SK-N-SH (cell line): Measurements from ENCODE around the gene PRKCH. TPM values are rescaled to one million over a fixed set of nuclear protein-coding genes. Genes with fewer than 3 reads are reported as not detected.

Experiments used
- CTCF ChIA-PET: fragments of 300-600, 350-600 bp; formaldehyde crosslinking; extraction: SDS; loops from one replicate; lab custom pipeline; 2021; lab: Yijun Ruan, JAX
- POLR2A ChIA-PET: fragments of 350-600 bp; sonication (Branson Sonifier 250); formaldehyde crosslinking; extraction: SDS; loops from one replicate; lab custom pipeline; 2020; ENCODE audit warnings: antibody characterized with exemption, inconsistent platforms; lab: Yijun Ruan, JAX
- DNase-seq: peaks from one replicate; pipeline ENCODE4 v3.0.0; 2012
- H2AFZ ChIP-seq: fragments of 200-600 bp; sonication (generic); 2 replicates; pipeline ENCODE4 v1.8.1; 2016; ENCODE audit warnings: antibody characterized with exemption, mild to moderate bottlenecking, low read depth
- H3F3A ChIP-seq: fragments of 200-600 bp; sonication (generic); replicated peaks from 2 replicates; pipeline ENCODE3; 2016; ENCODE audit warnings: antibody characterized with exemption, mild to moderate bottlenecking; ENCODE audit not compliant: insufficient read depth
- H3K27ac ChIP-seq, 2 experiments: fragments of 200-500 bp in 1 of 2; fragments of 200-600 bp in 1 of 2; sonication (Bioruptor generic) in 1 of 2; sonication (generic), shearing (Covaris generic) in 1 of 2; 2 replicates each; pipeline versions ENCODE4 v1.5.1 to v1.6.1; 2014 to 2016; ENCODE audit warnings: low read depth in 2 of 2, inconsistent platforms in 1 of 2, low read length in 1 of 2, mild to moderate bottlenecking in 1 of 2, mixed read lengths in 1 of 2
- H3K27me3 ChIP-seq: fragments of 200-600 bp; sonication (generic), shearing (Covaris generic); 2 replicates; pipeline ENCODE4 v1.6.1; 2016; ENCODE audit warnings: mixed run types; ENCODE audit not compliant: insufficient read depth
- H3K36me3 ChIP-seq, 2 experiments: fragments of 200-500 bp in 1 of 2; fragments of 200-600 bp in 1 of 2; sonication (Bioruptor generic) in 1 of 2; sonication (generic) in 1 of 2; replicated peaks in 1 of 2; 2 replicates each; pipeline versions ENCODE3 to v1.5.1; 2014 to 2016; ENCODE audit warnings: low read length in 1 of 2, mild to moderate bottlenecking in 1 of 2; ENCODE audit not compliant: insufficient read depth in 2 of 2, control insufficient read depth in 1 of 2
- H3K4me1 ChIP-seq, 2 experiments: fragments of 200-500 bp in 1 of 2; fragments of 200-600 bp in 1 of 2; sonication (Bioruptor generic) in 1 of 2; sonication (generic), shearing (Covaris generic) in 1 of 2; 2 replicates each; pipeline versions ENCODE4 v1.5.1 to v1.6.1; 2014 to 2016; ENCODE audit warnings: low read depth in 1 of 2, low read length in 1 of 2, mixed run types in 1 of 2; ENCODE audit not compliant: insufficient read depth in 2 of 2, control insufficient read depth in 1 of 2
- H3K4me2 ChIP-seq: fragments of 200-600 bp; sonication (generic), shearing (Covaris generic); 2 replicates; pipeline ENCODE4 v1.6.1; 2017; ENCODE audit warnings: mixed run types
- H3K4me3 ChIP-seq, 2 experiments: fragments of 200-500 bp in 1 of 2; fragments of 200-600 bp in 1 of 2; sonication (Bioruptor generic) in 1 of 2; sonication (generic), shearing (Covaris generic) in 1 of 2; 2 replicates each; pipeline versions ENCODE4 v1.5.1 to v1.8.1; 2014 to 2016; ENCODE audit warnings: low read depth in 2 of 2, inconsistent platforms in 1 of 2, low read length in 1 of 2, mild to moderate bottlenecking in 1 of 2, mixed read lengths in 1 of 2, moderate library complexity in 1 of 2
- H3K79me2 ChIP-seq: fragments of 200-600 bp; sonication (generic); 2 replicates; pipeline ENCODE4 v1.8.1; 2017; ENCODE audit warnings: mild to moderate bottlenecking; ENCODE audit not compliant: insufficient read depth
- H3K9ac ChIP-seq: fragments of 200-600 bp; sonication (generic); 2 replicates; pipeline ENCODE4 v1.6.1; 2017; ENCODE audit warnings: mixed run types
- H3K9me2 ChIP-seq: fragments of 200-600 bp; sonication (generic); 2 replicates; pipeline ENCODE4 v1.6.1; 2017; ENCODE audit warnings: mixed run types
- H3K9me3 ChIP-seq: fragments of 200-600 bp; sonication (generic); 2 replicates; pipeline ENCODE4 v1.6.1; 2017; ENCODE audit warnings: mixed run types, mild to moderate bottlenecking, moderate library complexity
- H4K20me1 ChIP-seq: fragments of 200-600 bp; sonication (generic); 2 replicates; pipeline ENCODE4 v1.6.1; 2017; ENCODE audit warnings: mild to moderate bottlenecking, mixed run types; ENCODE audit not compliant: insufficient read depth
- ELF1 ChIP-seq: IDR thresholded peaks from 2 replicates; pipeline ENCODE4 v1.4.0; 2012
- EZH2phosphoT487 ChIP-seq: fragments of 200-600 bp; sonication (generic); IDR thresholded peaks from 2 replicates; pipeline ENCODE4 v1.6.1; 2017; ENCODE audit warnings: low read depth, mixed run types, mild to moderate bottlenecking, antibody characterized with exemption, moderate library complexity, borderline replicate concordance
- FOSL2 ChIP-seq: IDR thresholded peaks from 2 replicates; pipeline ENCODE4 v1.4.0; 2012; ENCODE audit warnings: low read depth, mild to moderate bottlenecking, moderate library complexity, borderline replicate concordance
- FOXJ3 ChIP-seq: sonication (generic); formaldehyde crosslinking; IDR thresholded peaks from 2 replicates; pipeline ENCODE4 v1.5.1; 2020; ENCODE audit warnings: mild to moderate bottlenecking, missing genetic modification reagents
- FOXM1 ChIP-seq: IDR thresholded peaks from 2 replicates; pipeline ENCODE4 v1.4.0; 2012; ENCODE audit warnings: low read depth, mild to moderate bottlenecking
- GATA2 ChIP-seq: sonication (generic); formaldehyde crosslinking; IDR thresholded peaks from 2 replicates; pipeline ENCODE4 v1.5.0; 2020; ENCODE audit warnings: mild to moderate bottlenecking, missing genetic modification reagents
- JUND ChIP-seq: IDR thresholded peaks from 2 replicates; pipeline ENCODE4 v1.4.0; 2012
- NFIC ChIP-seq: IDR thresholded peaks from 2 replicates; pipeline ENCODE4 v1.4.0; 2012; ENCODE audit warnings: borderline replicate concordance
- NRF1 ChIP-seq: IDR thresholded peaks from 2 replicates; pipeline ENCODE4 v1.6.1; 2012; ENCODE audit warnings: low read depth, mild to moderate bottlenecking, low read length
- POLR2AphosphoS5 ChIP-seq: IDR thresholded peaks from 2 replicates; pipeline ENCODE4 v1.6.1; 2012; ENCODE audit warnings: low read depth, low read length
- RAD21 ChIP-seq: IDR thresholded peaks from 2 replicates; pipeline ENCODE4 v1.6.1; 2012; ENCODE audit warnings: mild to moderate bottlenecking, low read length
- RCOR1 ChIP-seq: fragments of 150-350 bp; IDR thresholded peaks from 2 replicates; pipeline ENCODE4 v1.6.1; 2017; ENCODE audit warnings: antibody characterized with exemption, low read length
- RFX5 ChIP-seq: IDR thresholded peaks from 2 replicates; pipeline ENCODE4 v1.6.1; 2012; ENCODE audit warnings: mild to moderate bottlenecking, improper control_type of control experiment, low read length
- SIN3A ChIP-seq: IDR thresholded peaks from 2 replicates; pipeline ENCODE4 v1.6.1; 2012; ENCODE audit warnings: low read depth, mild to moderate bottlenecking, low read length, moderate library complexity, borderline replicate concordance
- SMC3 ChIP-seq: IDR thresholded peaks from 2 replicates; pipeline ENCODE4 v1.6.1; 2012; ENCODE audit warnings: low read depth, low read length, improper control_type of control experiment
- TCF12 ChIP-seq: IDR thresholded peaks from 2 replicates; pipeline ENCODE4 v1.4.0; 2012
- TEAD4 ChIP-seq: IDR thresholded peaks from 2 replicates; pipeline ENCODE4 v1.4.0; 2012; ENCODE audit warnings: mild to moderate bottlenecking, borderline replicate concordance; ENCODE audit not compliant: insufficient read depth
- YY1 ChIP-seq: IDR thresholded peaks from 2 replicates; pipeline ENCODE4 v1.4.0; 2012; ENCODE audit warnings: low read depth, mild to moderate bottlenecking
- WGBS: methylation state at CpG from one replicate; pipeline ENCODE4 v1.1.6; 2017; ENCODE audit warnings: low lambda C conversion rate; 5-methylcytosine and 5-hydroxymethylcytosine counted together
- polyA plus RNA-seq, 3 experiments: library from polyadenylated mRNA; depleted of rRNA; stranded (reverse); fragments of >200 nt; gene quantifications; 2 replicates each; pipeline ENCODE4 v1.2.3, GENCODE V29; 2012
- TF ChIP-seq, protein P1 (sequence below): fragments of 200-600 bp; sonication (generic); IDR thresholded peaks from 2 replicates; pipeline ENCODE4 v1.6.1; 2017; ENCODE audit warnings: antibody characterized with exemption, mild to moderate bottlenecking, moderate library complexity
- TF ChIP-seq, protein P2 (sequence below): fragments of 150-350 bp; IDR thresholded peaks from 2 replicates; pipeline ENCODE4 v1.6.1; 2016; ENCODE audit warnings: mild to moderate bottlenecking, low read depth, low read length
- TF ChIP-seq, protein P3 (sequence below): IDR thresholded peaks from 2 replicates; pipeline ENCODE4 v1.4.0; 2012; ENCODE audit warnings: low read depth, borderline replicate concordance
- TF ChIP-seq, protein P4 (sequence below): fragments of 150-350 bp; IDR thresholded peaks from 2 replicates; pipeline ENCODE4 v1.6.1; 2017; ENCODE audit warnings: antibody characterized with exemption, low read length, low read depth, borderline replicate concordance
- TF ChIP-seq, protein P5 (sequence below): IDR thresholded peaks from 2 replicates; pipeline ENCODE4; 2012
- TF ChIP-seq, protein P6 (sequence below): IDR thresholded peaks from 2 replicates; pipeline ENCODE4 v1.4.0; 2012; ENCODE audit warnings: low read depth

Gene PRKCH
- polyA plus RNA-seq, 1 of the 3 experiments (the other 2 are of a cell fraction), result 4.2 TPM

DNA sequence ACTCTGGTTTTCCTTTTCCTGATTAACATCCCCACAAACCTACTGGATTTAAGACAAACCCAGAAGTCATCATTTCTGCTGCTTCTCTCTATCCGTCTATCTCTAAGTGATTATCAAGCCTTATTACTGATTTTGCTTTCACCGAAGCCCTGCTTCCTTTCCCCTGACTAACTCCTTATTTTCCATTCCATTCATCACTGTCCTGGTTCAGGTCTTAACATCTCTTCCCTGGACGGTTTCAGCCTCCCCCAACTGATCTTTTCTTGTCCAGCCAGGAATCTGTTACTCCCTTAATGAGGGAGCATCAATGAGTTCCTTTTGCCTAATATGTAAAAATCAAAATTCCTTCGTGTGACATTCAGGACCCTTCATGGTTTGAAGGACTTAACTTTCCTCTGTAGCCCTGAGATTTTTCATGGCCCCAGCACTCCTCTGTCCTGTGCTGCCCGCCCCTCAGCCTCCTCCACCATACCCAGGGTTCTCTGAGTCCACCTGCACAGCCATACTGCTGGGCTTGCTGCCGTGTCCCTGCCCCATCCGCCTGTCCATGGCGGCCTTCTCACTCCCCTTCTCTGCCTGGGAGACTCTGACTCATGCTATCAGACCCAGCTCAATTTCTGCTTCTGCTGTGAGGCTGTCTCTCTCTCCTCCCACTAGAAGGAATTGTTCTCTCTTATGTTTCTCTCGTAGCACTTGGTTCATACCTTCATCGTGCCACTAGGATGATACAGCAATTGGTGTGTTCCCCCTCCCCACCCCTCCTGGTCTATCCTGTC lies 206.1 kb downstream of the PRKCH start:
- Histone ChIP-seq H3K9me2 (no peaks in the 10 kb centered on the region), H3K27ac (peak overlapping the region; percentile 39 to 75), H3K36me3 (no peaks in the 10 kb centered on the region), H3K4me3 (peak overlapping the region in 1 of 2 experiments; percentile 1; a peak in 1 of 4 replicates), H3K9me3 (no peaks in the 10 kb centered on the region), H4K20me1 (no peaks in the 10 kb centered on the region), H3K27me3 (no peaks in the 10 kb centered on the region), H3K79me2 (no peaks in the 10 kb centered on the region), H3K9ac (peak overlapping the region; percentile 52; the same call in 1 of the 2 replicates), H2AFZ (peak overlapping the region; percentile 24), H3F3A (peaks cover 20% of the 10 kb centered on the region), H3K4me1 (peaks cover 29 to 46% of the 10 kb centered on the region in 2 experiments), H3K4me2 (peak overlapping the region; percentile 66)
- WGBS, result 23% methylated on average over 10 of the region's 10 CpGs
- POLR2A ChIA-PET, result no interaction called here
- DNase-seq, result no peak
- CTCF ChIA-PET, result interaction anchor here (2.3 kb wide), 1 partner anchor 52 kb away, joined by 8 read pairs; no protein-coding TSS in a partner anchor
- 0 out of 2 replicates have a peak, but pooled peaks have one; percentile 22 for TF ChIP-seq POLR2AphosphoS5
- TF ChIP-seq FOSL2, result peak; percentile 84
- TF ChIP-seq, protein P1, sequence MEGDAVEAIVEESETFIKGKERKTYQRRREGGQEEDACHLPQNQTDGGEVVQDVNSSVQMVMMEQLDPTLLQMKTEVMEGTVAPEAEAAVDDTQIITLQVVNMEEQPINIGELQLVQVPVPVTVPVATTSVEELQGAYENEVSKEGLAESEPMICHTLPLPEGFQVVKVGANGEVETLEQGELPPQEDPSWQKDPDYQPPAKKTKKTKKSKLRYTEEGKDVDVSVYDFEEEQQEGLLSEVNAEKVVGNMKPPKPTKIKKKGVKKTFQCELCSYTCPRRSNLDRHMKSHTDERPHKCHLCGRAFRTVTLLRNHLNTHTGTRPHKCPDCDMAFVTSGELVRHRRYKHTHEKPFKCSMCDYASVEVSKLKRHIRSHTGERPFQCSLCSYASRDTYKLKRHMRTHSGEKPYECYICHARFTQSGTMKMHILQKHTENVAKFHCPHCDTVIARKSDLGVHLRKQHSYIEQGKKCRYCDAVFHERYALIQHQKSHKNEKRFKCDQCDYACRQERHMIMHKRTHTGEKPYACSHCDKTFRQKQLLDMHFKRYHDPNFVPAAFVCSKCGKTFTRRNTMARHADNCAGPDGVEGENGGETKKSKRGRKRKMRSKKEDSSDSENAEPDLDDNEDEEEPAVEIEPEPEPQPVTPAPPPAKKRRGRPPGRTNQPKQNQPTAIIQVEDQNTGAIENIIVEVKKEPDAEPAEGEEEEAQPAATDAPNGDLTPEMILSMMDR, result no peak
- TF ChIP-seq, protein P2, sequence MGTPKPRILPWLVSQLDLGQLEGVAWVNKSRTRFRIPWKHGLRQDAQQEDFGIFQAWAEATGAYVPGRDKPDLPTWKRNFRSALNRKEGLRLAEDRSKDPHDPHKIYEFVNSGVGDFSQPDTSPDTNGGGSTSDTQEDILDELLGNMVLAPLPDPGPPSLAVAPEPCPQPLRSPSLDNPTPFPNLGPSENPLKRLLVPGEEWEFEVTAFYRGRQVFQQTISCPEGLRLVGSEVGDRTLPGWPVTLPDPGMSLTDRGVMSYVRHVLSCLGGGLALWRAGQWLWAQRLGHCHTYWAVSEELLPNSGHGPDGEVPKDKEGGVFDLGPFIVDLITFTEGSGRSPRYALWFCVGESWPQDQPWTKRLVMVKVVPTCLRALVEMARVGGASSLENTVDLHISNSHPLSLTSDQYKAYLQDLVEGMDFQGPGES, result no peak
- TF ChIP-seq RCOR1, result no peak
- TF ChIP-seq YY1, result 0 out of 2 replicates have a peak, but pooled peaks have one; percentile 72
- TF ChIP-seq NFIC, result no peak
- TF ChIP-seq SIN3A, result no peak
- TF ChIP-seq TEAD4, result no peak
- no peak for TF ChIP-seq FOXJ3 (CRISPR knock-in tag)
- TF ChIP-seq EZH2phosphoT487, result no peak
- no peak for TF ChIP-seq RAD21
- no peak for TF ChIP-seq GATA2 (CRISPR knock-in tag)
- no peak for TF ChIP-seq FOXM1
- no peak for TF ChIP-seq NRF1
- peak; percentile 42; the same call in 1 of the 2 replicates for TF ChIP-seq TCF12
- TF ChIP-seq, protein P3, sequence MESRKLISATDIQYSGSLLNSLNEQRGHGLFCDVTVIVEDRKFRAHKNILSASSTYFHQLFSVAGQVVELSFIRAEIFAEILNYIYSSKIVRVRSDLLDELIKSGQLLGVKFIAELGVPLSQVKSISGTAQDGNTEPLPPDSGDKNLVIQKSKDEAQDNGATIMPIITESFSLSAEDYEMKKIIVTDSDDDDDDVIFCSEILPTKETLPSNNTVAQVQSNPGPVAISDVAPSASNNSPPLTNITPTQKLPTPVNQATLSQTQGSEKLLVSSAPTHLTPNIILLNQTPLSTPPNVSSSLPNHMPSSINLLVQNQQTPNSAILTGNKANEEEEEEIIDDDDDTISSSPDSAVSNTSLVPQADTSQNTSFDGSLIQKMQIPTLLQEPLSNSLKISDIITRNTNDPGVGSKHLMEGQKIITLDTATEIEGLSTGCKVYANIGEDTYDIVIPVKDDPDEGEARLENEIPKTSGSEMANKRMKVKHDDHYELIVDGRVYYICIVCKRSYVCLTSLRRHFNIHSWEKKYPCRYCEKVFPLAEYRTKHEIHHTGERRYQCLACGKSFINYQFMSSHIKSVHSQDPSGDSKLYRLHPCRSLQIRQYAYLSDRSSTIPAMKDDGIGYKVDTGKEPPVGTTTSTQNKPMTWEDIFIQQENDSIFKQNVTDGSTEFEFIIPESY, result no peak
- TF ChIP-seq, protein P4, sequence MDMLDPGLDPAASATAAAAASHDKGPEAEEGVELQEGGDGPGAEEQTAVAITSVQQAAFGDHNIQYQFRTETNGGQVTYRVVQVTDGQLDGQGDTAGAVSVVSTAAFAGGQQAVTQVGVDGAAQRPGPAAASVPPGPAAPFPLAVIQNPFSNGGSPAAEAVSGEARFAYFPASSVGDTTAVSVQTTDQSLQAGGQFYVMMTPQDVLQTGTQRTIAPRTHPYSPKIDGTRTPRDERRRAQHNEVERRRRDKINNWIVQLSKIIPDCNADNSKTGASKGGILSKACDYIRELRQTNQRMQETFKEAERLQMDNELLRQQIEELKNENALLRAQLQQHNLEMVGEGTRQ, result no peak
- no peak for TF ChIP-seq RFX5
- peak; percentile 74; the same call in 1 of the 2 replicates for TF ChIP-seq JUND
- TF ChIP-seq ELF1, result no peak
- TF ChIP-seq, protein P5, sequence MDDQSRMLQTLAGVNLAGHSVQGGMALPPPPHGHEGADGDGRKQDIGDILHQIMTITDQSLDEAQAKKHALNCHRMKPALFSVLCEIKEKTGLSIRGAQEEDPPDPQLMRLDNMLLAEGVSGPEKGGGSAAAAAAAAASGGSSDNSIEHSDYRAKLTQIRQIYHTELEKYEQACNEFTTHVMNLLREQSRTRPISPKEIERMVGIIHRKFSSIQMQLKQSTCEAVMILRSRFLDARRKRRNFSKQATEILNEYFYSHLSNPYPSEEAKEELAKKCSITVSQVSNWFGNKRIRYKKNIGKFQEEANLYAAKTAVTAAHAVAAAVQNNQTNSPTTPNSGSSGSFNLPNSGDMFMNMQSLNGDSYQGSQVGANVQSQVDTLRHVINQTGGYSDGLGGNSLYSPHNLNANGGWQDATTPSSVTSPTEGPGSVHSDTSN, result 0 out of 2 replicates have a peak, but pooled peaks have one; percentile 42
- TF ChIP-seq, protein P6, sequence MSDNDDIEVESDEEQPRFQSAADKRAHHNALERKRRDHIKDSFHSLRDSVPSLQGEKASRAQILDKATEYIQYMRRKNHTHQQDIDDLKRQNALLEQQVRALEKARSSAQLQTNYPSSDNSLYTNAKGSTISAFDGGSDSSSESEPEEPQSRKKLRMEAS, result peak; percentile 71
- no peak for TF ChIP-seq SMC3
